Pulmonary artery endothelial cell (primary cell): Measurements from ENCODE around the gene CNPY2. TPM values are rescaled to one million over a fixed set of nuclear protein-coding genes. Genes with fewer than 3 reads are reported as not detected.
"Not testable (repeated sequence)": the region's sequence is repeated elsewhere in the genome, so short reads cannot be mapped to it uniquely, and the experiment has no call there.

ENCODE experiments used
- DNase-seq: peaks from one replicate; pipeline ENCODE4 v3.0.0-alpha.2; 2011; ENCODE audit warnings: low read depth, low spot score
- total RNA-seq: library from RNA; depleted of rRNA; stranded (reverse); fragments of >200 nt; gene quantifications from 2 replicates; pipeline ENCODE4 v1.2.3, GENCODE V29; 2014

CNPY2 gene
- total RNA-seq, 1 donor from 2014 or later: 73.1 TPM

- DNase-seq: peak; percentile 94
Observed at GRCh38 chr12:56333679-56334489, 18.1 kb upstream of the CNPY2 start, which contains the start of gene PAN2. TSS of gene PAN2 (minus strand) at chr12:56334000. CDS start at chr12:56333094, 906 bp downstream.

GRCh38 chr12:56333197-56333678, 17.4 kb upstream of the CNPY2 start:
- DNase-seq: no peak

- no peak for DNase-seq
Observed at GRCh38 chr12:56332512-56333196, 16.9 kb upstream of the CNPY2 start.

GRCh38 chr12:56330936-56331490, 15.2 kb upstream of the CNPY2 start:
- no peak for DNase-seq

- DNase-seq: no peak
Observed at GRCh38 chr12:56326533-56326932, 10.7 kb upstream of the CNPY2 start.

GRCh38 chr12:56326126-56326525, 10.3 kb upstream of the CNPY2 start:
- DNase-seq: no peak

- DNase-seq: no peak
Observed at GRCh38 chr12:56324206-56324605, 8.4 kb upstream of the CNPY2 start.

- not testable (repeated sequence) for DNase-seq
Observed at GRCh38 chr12:56321610-56322009, 5.8 kb upstream of the CNPY2 start.

GRCh38 chr12:56321027-56321426, 5.2 kb upstream of the CNPY2 start:
- no peak for DNase-seq

- DNase-seq: no peak
Observed at GRCh38 chr12:56317675-56318074, 1.9 kb upstream of the CNPY2 start.

GRCh38 chr12:56315249-56315621, 553 bp downstream of the CNPY2 start:
- no peak for DNase-seq

GRCh38 chr12:56311003-56311402, 4.8 kb downstream of the CNPY2 start:
- no peak for DNase-seq

- DNase-seq: no peak
Observed at GRCh38 chr12:56308714-56309113, 7.1 kb downstream of the CNPY2 start.

GRCh38 chr12:56307221-56307965, 8.4 kb downstream of the CNPY2 start:
- DNase-seq: no peak

- no peak for DNase-seq
Observed at GRCh38 chr12:56304872-56305590, 10.8 kb downstream of the CNPY2 start.

- DNase-seq: no peak
Observed at GRCh38 chr12:56304276-56304675, 11.5 kb downstream of the CNPY2 start.

- no peak for DNase-seq
Observed at GRCh38 chr12:56300644-56301464, 14.9 kb downstream of the CNPY2 start.

- DNase-seq: peak; percentile 88
Observed at GRCh38 chr12:56299853-56300643, 15.7 kb downstream of the CNPY2 start, which contains the start of gene CS. TSS of gene CS (minus strand) at chr12:56300330. CDS start at chr12:56300201, 129 bp downstream.

- DNase-seq: no peak
Observed at GRCh38 chr12:56299308-56299852, 16.4 kb downstream of the CNPY2 start.
